ENCODE results near the gene NDUFA12.

DNA sequence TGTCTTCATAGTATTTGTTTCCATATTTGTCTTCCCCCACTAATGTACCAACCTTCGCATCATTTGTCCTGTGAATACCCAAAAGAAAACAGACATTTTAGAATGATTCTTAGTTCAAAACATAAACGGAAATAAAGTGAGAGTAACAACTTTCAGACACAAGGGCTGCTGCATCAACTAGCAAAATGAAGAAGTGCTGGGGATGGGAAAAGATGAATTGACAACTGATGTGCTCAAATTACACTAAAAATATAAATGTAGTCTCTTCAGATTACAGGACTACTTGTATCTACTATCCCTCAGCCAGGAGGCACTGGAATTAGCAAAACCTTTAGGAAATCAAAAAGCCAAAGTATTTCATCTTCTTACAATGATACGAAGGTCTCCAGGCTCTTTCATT is 743 bp downstream of the NDUFA12 start:
- no peak for TF ChIP-seq EZH2 (IDR thresholded peaks at IDR 0.05; ENCODE audit: borderline replicate concordance)
- TF ChIP-seq, protein P1, sequence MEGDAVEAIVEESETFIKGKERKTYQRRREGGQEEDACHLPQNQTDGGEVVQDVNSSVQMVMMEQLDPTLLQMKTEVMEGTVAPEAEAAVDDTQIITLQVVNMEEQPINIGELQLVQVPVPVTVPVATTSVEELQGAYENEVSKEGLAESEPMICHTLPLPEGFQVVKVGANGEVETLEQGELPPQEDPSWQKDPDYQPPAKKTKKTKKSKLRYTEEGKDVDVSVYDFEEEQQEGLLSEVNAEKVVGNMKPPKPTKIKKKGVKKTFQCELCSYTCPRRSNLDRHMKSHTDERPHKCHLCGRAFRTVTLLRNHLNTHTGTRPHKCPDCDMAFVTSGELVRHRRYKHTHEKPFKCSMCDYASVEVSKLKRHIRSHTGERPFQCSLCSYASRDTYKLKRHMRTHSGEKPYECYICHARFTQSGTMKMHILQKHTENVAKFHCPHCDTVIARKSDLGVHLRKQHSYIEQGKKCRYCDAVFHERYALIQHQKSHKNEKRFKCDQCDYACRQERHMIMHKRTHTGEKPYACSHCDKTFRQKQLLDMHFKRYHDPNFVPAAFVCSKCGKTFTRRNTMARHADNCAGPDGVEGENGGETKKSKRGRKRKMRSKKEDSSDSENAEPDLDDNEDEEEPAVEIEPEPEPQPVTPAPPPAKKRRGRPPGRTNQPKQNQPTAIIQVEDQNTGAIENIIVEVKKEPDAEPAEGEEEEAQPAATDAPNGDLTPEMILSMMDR (IDR thresholded peaks at IDR 0.05; ENCODE audit: poor library complexity) = no peak
